GM12874 (cell line): Measurements from ENCODE around the gene PCDHGA6.

ENCODE experiments used
- TF ChIP-seq, protein P1 (sequence below): IDR thresholded peaks from 2 replicates; pipeline ENCODE4 v1.5.1; 2011; ENCODE audit warnings: low read depth, mild to moderate bottlenecking, control low read depth, low read length, moderate library complexity; ENCODE audit not compliant: insufficient read depth

Gene PCDHGA6

DNA sequence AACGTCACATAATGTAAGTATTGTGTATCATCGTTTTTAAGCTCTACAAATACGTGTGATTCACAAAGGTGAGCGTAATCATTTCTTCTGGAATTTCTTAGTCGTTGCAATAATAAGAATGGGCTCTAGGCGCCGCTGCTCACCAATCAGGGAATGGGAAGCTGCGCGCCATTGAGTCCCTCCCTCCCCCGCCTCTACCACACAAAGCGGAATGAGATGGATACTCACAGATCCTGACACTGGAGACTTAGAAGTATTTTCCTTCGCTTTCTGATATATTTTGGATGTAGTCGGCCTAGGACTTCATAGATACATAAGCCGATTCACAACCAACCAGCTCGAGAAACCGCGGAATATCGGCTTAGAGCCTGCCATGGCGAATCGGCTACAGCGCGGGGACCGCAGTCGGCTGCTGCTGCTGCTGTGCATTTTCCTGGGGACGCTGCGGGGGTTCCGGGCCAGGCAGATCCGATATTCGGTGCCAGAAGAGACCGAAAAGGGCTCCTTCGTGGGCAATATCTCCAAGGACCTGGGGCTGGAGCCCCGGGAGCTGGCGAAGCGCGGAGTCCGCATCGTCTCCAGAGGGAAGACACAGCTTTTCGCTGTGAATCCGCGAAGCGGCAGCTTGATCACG is 47.3 kb downstream of the PCDHGA6 start, which contains the start of gene PCDHGA11:
PCDHGA11 (plus strand) TSS at position 197 of the 634 bp plus-strand sequence; CDS start at position 374, 177 bp downstream.
- TF ChIP-seq, protein P1, sequence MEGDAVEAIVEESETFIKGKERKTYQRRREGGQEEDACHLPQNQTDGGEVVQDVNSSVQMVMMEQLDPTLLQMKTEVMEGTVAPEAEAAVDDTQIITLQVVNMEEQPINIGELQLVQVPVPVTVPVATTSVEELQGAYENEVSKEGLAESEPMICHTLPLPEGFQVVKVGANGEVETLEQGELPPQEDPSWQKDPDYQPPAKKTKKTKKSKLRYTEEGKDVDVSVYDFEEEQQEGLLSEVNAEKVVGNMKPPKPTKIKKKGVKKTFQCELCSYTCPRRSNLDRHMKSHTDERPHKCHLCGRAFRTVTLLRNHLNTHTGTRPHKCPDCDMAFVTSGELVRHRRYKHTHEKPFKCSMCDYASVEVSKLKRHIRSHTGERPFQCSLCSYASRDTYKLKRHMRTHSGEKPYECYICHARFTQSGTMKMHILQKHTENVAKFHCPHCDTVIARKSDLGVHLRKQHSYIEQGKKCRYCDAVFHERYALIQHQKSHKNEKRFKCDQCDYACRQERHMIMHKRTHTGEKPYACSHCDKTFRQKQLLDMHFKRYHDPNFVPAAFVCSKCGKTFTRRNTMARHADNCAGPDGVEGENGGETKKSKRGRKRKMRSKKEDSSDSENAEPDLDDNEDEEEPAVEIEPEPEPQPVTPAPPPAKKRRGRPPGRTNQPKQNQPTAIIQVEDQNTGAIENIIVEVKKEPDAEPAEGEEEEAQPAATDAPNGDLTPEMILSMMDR: peak; percentile 75

DNA sequence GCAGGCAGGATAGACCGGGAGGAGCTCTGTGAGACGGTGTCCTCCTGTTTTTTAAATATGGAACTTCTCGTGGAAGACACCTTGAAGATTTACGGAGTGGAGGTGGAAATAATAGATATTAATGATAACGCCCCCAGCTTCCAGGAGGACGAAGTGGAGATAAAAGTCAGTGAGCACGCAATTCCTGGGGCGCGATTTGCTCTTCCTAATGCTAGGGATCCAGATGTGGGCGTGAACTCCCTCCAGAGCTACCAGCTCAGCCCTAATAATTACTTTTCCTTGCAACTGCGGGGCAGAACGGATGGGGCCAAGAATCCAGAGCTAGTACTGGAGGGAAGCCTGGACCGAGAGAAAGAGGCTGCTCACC is 47.8 kb downstream of the PCDHGA6 start:
- TF ChIP-seq, protein P1: no peak

DNA sequence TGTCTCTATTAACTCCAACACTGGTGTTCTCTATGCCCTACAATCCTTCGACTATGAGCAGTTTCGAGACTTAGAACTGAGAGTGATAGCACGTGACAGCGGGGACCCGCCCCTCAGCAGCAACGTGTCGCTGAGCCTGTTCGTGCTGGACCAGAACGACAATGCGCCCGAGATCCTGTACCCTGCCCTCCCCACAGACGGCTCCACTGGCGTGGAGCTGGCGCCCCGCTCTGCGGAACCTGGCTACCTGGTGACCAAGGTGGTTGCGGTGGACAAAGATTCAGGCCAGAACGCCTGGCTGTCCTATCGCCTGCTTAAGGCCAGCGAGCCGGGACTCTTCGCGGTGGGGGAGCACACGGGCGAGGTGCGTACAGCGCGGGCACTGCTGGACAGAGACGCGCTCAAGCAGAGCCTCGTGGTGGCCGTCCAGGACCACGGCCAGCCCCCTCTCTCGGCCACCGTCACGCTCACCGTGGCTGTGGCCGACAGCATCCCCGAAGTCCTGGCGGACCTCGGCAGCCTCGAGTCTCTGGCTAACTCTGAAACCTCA is 49.1 kb downstream of the PCDHGA6 start:
- TF ChIP-seq, protein P1: no peak

DNA sequence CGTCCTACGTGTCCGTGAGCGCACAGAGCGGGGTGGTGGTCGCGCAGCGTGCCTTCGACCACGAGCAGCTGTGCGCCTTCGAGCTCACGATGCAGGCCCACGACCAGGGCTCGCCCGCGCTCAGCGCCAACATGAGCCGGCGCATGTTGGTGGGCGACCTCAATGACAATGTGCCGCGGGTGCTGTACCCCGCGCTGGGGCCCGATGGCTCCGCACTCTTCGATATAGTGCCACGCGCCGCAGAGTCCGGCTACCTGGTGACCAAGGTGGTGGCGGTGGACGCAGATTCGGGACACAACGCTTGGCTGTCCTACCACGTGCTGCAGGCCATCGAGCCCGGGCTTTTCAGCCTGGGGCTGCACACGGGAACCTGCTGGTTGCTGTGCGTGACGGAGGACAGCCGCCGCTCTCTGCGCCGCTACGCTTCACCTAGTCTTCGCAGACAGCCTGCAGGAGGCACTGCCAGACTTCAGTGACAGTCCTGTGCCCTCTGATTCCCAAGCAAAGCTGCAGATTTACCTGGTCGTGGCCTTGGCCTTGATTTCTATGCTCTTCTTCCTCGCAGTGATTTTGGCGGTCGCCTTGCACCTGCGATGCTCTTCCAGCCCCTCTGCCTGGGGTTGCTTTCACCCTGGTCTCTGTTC is 54.2 kb downstream of the PCDHGA6 start:
- TF ChIP-seq, protein P1: no peak
